ENCODE data around the gene FAM241B.

The FAM241B gene

GRCh38 chr10:69645296-69646184 is 15.5 kb downstream of the FAM241B start:
- no peaks in the 10 kb centered on the region for H3K27me3 ChIP-seq (ENCODE audit: insufficient read depth, poor library complexity, severe bottlenecking)

GRCh38 chr10:69646185-69647060 is 16.4 kb downstream of the FAM241B start:
- TF ChIP-seq CTCF (IDR thresholded peaks at IDR 0.05; ENCODE audit: poor library complexity, severe bottlenecking): no peak
- no peaks in the 10 kb centered on the region for H3K27me3 ChIP-seq (ENCODE audit: insufficient read depth, poor library complexity, severe bottlenecking)
- no peak for ATAC-seq (ENCODE audit: low read depth)
- H3K4me1 ChIP-seq (ENCODE audit: insufficient read depth, poor library complexity, severe bottlenecking): no peaks in the 10 kb centered on the region
- no peaks in the 10 kb centered on the region for H3K36me3 ChIP-seq (ENCODE audit: low read depth)
- H3K9me3 ChIP-seq (ENCODE audit: severe bottlenecking): no peaks in the 10 kb centered on the region
- peak; percentile 13 for DNase-seq (ENCODE audit: low spot score)
- no peak overlapping the region for H3K4me3 ChIP-seq (ENCODE audit: severe bottlenecking)
- H3K27ac ChIP-seq (ENCODE audit: poor library complexity, severe bottlenecking): no peak overlapping the region

More at GRCh38 chr10:69645296-69646184, 15.5 kb downstream of the FAM241B start:
- ATAC-seq (ENCODE audit: low read depth) (no peak), DNase-seq (ENCODE audit: low spot score) (peak; percentile 23)
- Histone ChIP-seq H3K9me3 (ENCODE audit: severe bottlenecking) (no peaks in the 10 kb centered on the region), H3K27ac (ENCODE audit: poor library complexity, severe bottlenecking) (no peak overlapping the region), H3K4me3 (ENCODE audit: severe bottlenecking) (no peak overlapping the region), H3K36me3 (ENCODE audit: low read depth) (no peaks in the 10 kb centered on the region), H3K4me1 (ENCODE audit: insufficient read depth, poor library complexity, severe bottlenecking) (peaks cover 4% of the 10 kb centered on the region)
- no peak for TF ChIP-seq CTCF (IDR thresholded peaks at IDR 0.05; ENCODE audit: poor library complexity, severe bottlenecking)

GRCh38 chr10:69647126-69647525 is 17.1 kb downstream of the FAM241B start:
- no peak for TF ChIP-seq CTCF (IDR thresholded peaks at IDR 0.05; ENCODE audit: poor library complexity, severe bottlenecking)
- H3K36me3 ChIP-seq (ENCODE audit: low read depth): no peaks in the 10 kb centered on the region
- ATAC-seq (ENCODE audit: low read depth): no peak

GRCh38 chr10:69647819-69648218 is 17.8 kb downstream of the FAM241B start:
- Histone ChIP-seq H3K4me1 (ENCODE audit: insufficient read depth, poor library complexity, severe bottlenecking) (no peaks in the 10 kb centered on the region), H3K36me3 (ENCODE audit: low read depth) (no peaks in the 10 kb centered on the region), H3K4me3 (ENCODE audit: severe bottlenecking) (no peak overlapping the region), H3K27ac (ENCODE audit: poor library complexity, severe bottlenecking) (no peak overlapping the region), H3K27me3 (ENCODE audit: insufficient read depth, poor library complexity, severe bottlenecking) (no peaks in the 10 kb centered on the region), H3K9me3 (ENCODE audit: severe bottlenecking) (no peaks in the 10 kb centered on the region)
- DNase-seq (ENCODE audit: low spot score) (peak; percentile 27), ATAC-seq (ENCODE audit: low read depth) (no peak)
- TF ChIP-seq CTCF (IDR thresholded peaks at IDR 0.05; ENCODE audit: poor library complexity, severe bottlenecking): no peak

More at GRCh38 chr10:69647126-69647525, 17.1 kb downstream of the FAM241B start:
- Histone ChIP-seq H3K4me1 (ENCODE audit: insufficient read depth, poor library complexity, severe bottlenecking) (no peaks in the 10 kb centered on the region), H3K27ac (ENCODE audit: poor library complexity, severe bottlenecking) (no peak overlapping the region), H3K9me3 (ENCODE audit: severe bottlenecking) (no peaks in the 10 kb centered on the region), H3K27me3 (ENCODE audit: insufficient read depth, poor library complexity, severe bottlenecking) (no peaks in the 10 kb centered on the region), H3K4me3 (ENCODE audit: severe bottlenecking) (no peak overlapping the region)
- DNase-seq (ENCODE audit: low spot score): peak; percentile 3

Data from RWPE2 (cell line).